Suprapubic skin (tissue), 4 donors: ENCODE measurements around the gene PDIA2.

Source experiments
- EP300 ChIP-seq: sonication (generic); formaldehyde crosslinking; IDR thresholded peaks from one replicate; pipeline ENCODE4 v1.6.1; 2017; ENCODE audit warnings: antibody characterized with exemption
- POLR2A ChIP-seq, 2 donors: fragments of 450-650 bp; IDR thresholded peaks; one replicate each; pipeline ENCODE4 v1.6.1; 2017; ENCODE audit warnings: antibody characterized with exemption in 2 of 2, mild to moderate bottlenecking in 2 of 2, moderate library complexity in 2 of 2
- POLR2AphosphoS5 ChIP-seq, 3 donors: sonication (generic); formaldehyde crosslinking; IDR thresholded peaks; one replicate each; pipeline ENCODE4 v1.6.1; 2017; ENCODE audit warnings: antibody characterized with exemption in 3 of 3
- TF ChIP-seq, protein P1 (sequence below), 2 donors: fragments of 200-600 bp in 1 of 2; fragments of 450-650 bp in 1 of 2; sonication (generic) in 1 of 2; IDR thresholded peaks; one replicate each; pipeline ENCODE4 v1.5.1; 2016 to 2019; ENCODE audit warnings: antibody characterized with exemption in 2 of 2, mild to moderate bottlenecking in 1 of 2, moderate library complexity in 1 of 2

DNA sequence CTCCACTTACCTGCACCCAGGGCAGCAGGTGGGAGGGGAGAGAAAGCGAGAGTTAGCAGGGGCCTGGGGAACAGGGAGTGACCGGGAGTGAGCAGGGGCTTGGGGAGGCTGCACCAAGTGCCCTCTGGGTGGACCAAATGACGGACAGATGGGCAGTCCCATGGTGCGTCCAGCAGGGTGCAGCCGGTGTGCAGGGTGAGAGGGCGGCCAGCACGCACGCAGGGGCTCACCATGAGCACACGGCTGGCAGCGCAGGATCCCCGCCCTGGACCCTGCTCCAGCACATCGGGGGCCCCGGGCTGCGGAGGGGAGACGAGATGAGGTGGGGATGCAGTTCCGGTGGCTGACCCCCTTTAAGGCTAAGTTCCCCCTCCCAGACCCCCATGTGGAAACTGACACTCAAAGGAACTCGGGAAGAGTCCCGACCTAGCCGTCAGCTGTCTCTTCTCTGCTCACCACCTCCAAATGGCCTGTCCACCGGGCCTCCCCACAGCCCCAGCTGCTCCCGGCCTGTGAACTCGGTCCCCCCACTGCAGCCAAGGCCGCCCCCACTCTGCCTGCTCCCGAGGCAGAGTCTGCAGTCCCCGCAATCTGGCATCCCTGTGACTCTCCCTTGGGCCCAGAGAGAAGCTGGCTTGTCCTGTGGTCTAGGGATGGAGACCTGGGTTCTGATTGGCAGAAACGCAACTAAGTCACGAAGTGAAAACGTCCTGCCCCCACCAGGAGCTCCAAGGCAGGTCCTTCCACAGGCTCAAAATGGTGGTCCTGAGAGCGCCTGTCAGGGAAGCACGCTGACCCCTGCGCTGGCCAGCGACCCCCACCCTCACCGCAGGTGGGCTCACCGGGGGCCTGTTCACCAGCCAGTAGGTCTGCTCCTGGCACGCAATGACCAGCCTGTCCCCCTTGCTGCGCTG, 10.1 kb upstream of the PDIA2 start:
- TF ChIP-seq, protein P1, sequence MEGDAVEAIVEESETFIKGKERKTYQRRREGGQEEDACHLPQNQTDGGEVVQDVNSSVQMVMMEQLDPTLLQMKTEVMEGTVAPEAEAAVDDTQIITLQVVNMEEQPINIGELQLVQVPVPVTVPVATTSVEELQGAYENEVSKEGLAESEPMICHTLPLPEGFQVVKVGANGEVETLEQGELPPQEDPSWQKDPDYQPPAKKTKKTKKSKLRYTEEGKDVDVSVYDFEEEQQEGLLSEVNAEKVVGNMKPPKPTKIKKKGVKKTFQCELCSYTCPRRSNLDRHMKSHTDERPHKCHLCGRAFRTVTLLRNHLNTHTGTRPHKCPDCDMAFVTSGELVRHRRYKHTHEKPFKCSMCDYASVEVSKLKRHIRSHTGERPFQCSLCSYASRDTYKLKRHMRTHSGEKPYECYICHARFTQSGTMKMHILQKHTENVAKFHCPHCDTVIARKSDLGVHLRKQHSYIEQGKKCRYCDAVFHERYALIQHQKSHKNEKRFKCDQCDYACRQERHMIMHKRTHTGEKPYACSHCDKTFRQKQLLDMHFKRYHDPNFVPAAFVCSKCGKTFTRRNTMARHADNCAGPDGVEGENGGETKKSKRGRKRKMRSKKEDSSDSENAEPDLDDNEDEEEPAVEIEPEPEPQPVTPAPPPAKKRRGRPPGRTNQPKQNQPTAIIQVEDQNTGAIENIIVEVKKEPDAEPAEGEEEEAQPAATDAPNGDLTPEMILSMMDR (IDR thresholded peaks at IDR 0.05): no peak
- TF ChIP-seq EP300: no peak
- no peak for TF ChIP-seq POLR2AphosphoS5 (IDR thresholded peaks at IDR 0.05)
- TF ChIP-seq POLR2A (IDR thresholded peaks at IDR 0.05): no peak
